ENCODE data around the gene UPB1.

The UPB1 gene

DNA sequence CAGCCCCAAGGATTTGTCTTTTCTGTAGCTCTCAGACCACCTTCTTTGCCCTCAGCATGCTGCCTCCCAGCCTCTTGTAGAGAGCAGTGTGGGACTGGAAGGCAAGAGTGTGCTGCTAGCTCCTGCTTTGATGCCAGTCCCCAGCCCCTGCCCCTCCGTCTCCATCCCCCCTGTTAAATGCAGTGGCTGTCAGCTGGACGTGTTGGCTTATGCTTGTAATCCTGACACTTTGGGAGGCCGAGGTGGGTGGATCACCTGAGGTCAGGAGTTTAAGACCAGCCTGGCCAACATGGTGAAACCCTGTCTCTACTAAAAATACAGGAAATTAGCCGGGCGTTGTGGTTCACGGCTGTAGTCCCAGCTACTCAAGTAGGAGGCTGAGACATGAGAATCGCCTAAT lies 76.1 kb downstream of the UPB1 start:
- DNase-seq = no peak

DNA sequence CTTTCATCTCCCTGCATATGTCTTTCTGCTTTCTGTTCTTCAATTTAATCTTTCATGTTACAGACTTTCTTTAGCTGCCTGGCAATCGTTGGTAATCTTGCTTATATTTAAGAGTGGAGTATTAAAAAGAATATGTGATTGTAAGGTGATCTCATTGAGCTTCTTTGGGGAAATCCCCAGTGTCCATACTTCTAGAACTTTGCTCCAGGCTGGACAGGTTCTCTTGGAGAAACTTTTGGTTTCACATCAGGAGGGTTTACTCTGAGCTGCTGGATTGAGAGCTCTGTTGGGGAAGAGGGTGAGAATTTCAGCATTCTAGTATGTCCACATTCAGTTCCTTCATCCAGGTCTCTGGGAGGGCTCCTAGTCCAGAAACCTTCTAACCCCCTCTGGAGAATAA lies 81.6 kb downstream of the UPB1 start:
- no peak for DNase-seq
